Upper lobe of left lung (tissue), 6 donors: ENCODE data around the gene DEXI. TPM values are rescaled to one million over a fixed set of nuclear protein-coding genes. Genes with fewer than 3 reads are reported as not detected.
"Not testable (repeated sequence)": the region's sequence is repeated elsewhere in the genome, so short reads cannot be mapped to it uniquely, and the experiment has no call there.

ENCODE experiments used
- ATAC-seq, 2 donors: fragments of 200-7000 bp; cut with Tn5 transposase; one replicate each; pipeline ENCODE4 v1.9.1; 2022; ENCODE audit warnings: mild to moderate bottlenecking in 2 of 2, moderate library complexity in 2 of 2; ENCODE audit not compliant: low FRiP score in 2 of 2
- DNase-seq, 2 donors: peaks; one replicate each; pipeline ENCODE4 v3.0.0-alpha.2; 2019 to 2020
- H3K27ac ChIP-seq, 4 donors: fragments of 200-600 bp; sonication (generic); one replicate each; pipeline ENCODE4 v1.5.1; 2016 to 2019
- H3K27me3 ChIP-seq, 4 donors: fragments of 200-600 bp; sonication (generic); one replicate each; pipeline ENCODE4 v1.5.1; 2017 to 2019
- H3K36me3 ChIP-seq, 4 donors: fragments of 200-600 bp; sonication (generic); one replicate each; pipeline ENCODE4 v1.5.1; 2016 to 2019
- H3K4me1 ChIP-seq, 4 donors: fragments of 200-600 bp; sonication (generic); one replicate each; pipeline ENCODE4 v1.5.1; 2018 to 2019
- H3K4me3 ChIP-seq, 4 donors: fragments of 200-600 bp; sonication (generic); one replicate each; pipeline ENCODE4 v1.5.1; 2017 to 2019; ENCODE audit warnings: mild to moderate bottlenecking in 2 of 4, moderate library complexity in 1 of 4
- H3K9me3 ChIP-seq, 4 donors: fragments of 200-600 bp; sonication (generic); one replicate each; pipeline ENCODE4 v1.5.1; 2018 to 2019
- EP300 ChIP-seq, 4 donors: sonication (generic); formaldehyde crosslinking; IDR thresholded peaks; one replicate each; pipeline ENCODE4 v1.5.1; 2017; ENCODE audit warnings: antibody characterized with exemption in 4 of 4, control low read depth in 2 of 4
- POLR2A ChIP-seq, 4 donors: fragments of 450-650 bp; IDR thresholded peaks; one replicate each; pipeline ENCODE4 v1.5.1; 2016 to 2017; ENCODE audit warnings: antibody characterized with exemption in 4 of 4, mild to moderate bottlenecking in 2 of 4
- POLR2AphosphoS5 ChIP-seq, 2 donors: sonication (generic); formaldehyde crosslinking; IDR thresholded peaks; one replicate each; pipeline ENCODE4 v1.5.1; 2017; ENCODE audit warnings: antibody characterized with exemption in 2 of 2
- WGBS, 2 donors: methylation state at CpG; one replicate each; pipeline ENCODE4 v1.1.5; 2017 to 2018; 5-methylcytosine and 5-hydroxymethylcytosine counted together
- total RNA-seq, 6 donors: library from RNA; depleted of rRNA in 4 of 6; stranded (reverse); fragments of >200 nt in 4 of 6; gene quantifications; one replicate each; pipeline versions ENCODE4 v1.1.0 to v1.2.1, GENCODE V29; 2016 to 2021
- TF ChIP-seq, protein P1 (sequence below), 6 experiments: fragments of 450-650 bp in 4 of 6; fragments of 200-600 bp in 2 of 6; sonication (generic) in 2 of 6; IDR thresholded peaks; one replicate each; pipeline ENCODE4 v1.5.1; 2016 to 2019; ENCODE audit warnings: antibody characterized with exemption in 6 of 6
- donor health status: DM: no; HTN: no; CAD: no; lungs with moderate emphysema.
- donor health status: DM: no; HTN: yes; CAD: no; lungs with severe emphysema.

DEXI gene
- total RNA-seq, 6 donors from 2014 or later = 28.4 to 87.0 (median 55.1) TPM

- Histone ChIP-seq H3K27me3 (no peaks in the 10 kb centered on the region), H3K36me3 (peaks cover 0 to 38% (median 14%) of the 10 kb centered on the region in 4 donors), H3K4me1 (peaks cover 27 to 46% (median 41%) of the 10 kb centered on the region in 4 donors), H3K27ac (peak overlapping the region in 1 of 4 donors; percentile 12), H3K9me3 (no peaks in the 10 kb centered on the region), H3K4me3 (no peak overlapping the region)
- TF ChIP-seq POLR2A (IDR thresholded peaks at IDR 0.05) = no peak
- no peak for ATAC-seq
- no peak for DNase-seq
- WGBS, 2 donors = 56 to 73% methylated on average over 7 of the region's 7 CpGs
These were observed 11.1 kb downstream of the DEXI start for GRCh38 chr16:10931134-10931533.

DNA sequence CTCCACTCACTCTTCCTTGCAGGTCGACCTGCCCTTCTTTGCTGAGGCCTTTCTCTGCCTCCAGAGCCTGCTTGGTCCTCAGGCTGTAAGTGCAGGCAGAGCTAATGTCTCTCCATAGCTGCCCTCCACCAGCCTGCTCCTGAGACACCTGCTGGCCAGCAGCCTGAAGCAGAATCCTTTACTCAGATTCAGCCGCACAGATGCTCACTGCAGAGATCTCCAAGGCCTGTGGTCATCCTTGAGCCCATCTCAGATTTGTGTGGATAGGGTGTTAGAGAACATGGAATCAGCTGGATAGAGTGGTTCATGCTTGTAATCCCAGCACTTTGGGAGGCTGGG is 11.5 kb downstream of the DEXI start:
- H3K36me3 ChIP-seq = peaks cover 0 to 42% (median 18%) of the 10 kb centered on the region in 4 donors
- ATAC-seq = no peak

DNA sequence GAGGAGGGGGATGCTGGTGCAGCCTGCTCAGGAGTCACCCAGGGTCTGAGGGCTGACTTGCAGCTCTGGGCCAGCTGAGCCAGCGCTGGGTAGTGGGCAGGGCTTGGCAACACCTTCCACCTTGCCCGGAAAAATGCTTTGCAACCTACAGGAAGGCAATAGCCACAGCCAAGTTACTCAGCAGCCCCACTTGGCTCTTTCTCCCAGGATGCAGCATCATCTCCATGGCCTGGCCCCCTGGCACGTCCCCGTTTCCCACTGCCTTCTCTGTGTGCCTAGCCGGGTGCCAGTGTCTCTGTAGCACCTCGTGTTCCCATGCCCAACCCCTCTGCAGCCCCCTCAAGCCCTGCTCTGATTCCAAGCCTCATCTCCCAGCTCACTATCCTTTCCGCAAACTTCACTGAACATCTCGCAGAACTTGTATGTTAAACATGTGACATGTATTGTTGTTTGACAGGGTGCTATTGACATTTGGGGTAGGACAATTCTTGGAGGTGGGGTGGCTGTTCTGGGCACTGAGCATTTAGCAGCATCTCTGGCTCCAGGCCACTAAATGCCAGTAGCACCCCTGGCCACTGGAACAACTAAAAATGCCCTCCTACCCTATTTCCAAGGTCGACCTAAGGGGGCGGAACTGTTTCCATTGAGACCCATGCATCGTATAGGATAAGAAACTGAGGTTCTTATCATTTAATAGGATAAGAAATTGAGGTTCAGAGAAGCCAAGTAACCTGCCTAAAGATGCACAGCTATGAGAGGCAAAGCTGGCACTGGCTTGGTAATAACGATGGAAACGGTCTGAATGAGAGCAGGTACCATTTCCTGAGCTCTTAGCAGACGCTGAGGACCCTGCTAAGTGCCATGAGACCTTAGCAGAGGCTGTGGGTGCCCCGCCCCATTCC is 12.2 kb downstream of the DEXI start:
- TF ChIP-seq POLR2A (IDR thresholded peaks at IDR 0.05) (peak in 1 of 4 donors; percentile 36), POLR2AphosphoS5 (IDR thresholded peaks at IDR 0.05) (peak; percentile 23 to 59), EP300 (IDR thresholded peaks at IDR 0.05) (peak in 1 of 4 donors; percentile 44)
- TF ChIP-seq, protein P1, sequence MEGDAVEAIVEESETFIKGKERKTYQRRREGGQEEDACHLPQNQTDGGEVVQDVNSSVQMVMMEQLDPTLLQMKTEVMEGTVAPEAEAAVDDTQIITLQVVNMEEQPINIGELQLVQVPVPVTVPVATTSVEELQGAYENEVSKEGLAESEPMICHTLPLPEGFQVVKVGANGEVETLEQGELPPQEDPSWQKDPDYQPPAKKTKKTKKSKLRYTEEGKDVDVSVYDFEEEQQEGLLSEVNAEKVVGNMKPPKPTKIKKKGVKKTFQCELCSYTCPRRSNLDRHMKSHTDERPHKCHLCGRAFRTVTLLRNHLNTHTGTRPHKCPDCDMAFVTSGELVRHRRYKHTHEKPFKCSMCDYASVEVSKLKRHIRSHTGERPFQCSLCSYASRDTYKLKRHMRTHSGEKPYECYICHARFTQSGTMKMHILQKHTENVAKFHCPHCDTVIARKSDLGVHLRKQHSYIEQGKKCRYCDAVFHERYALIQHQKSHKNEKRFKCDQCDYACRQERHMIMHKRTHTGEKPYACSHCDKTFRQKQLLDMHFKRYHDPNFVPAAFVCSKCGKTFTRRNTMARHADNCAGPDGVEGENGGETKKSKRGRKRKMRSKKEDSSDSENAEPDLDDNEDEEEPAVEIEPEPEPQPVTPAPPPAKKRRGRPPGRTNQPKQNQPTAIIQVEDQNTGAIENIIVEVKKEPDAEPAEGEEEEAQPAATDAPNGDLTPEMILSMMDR (IDR thresholded peaks at IDR 0.05) = no peak
- peaks cover 18 to 37% (median 31%) of the 10 kb centered on the region in 4 donors for H3K4me1 ChIP-seq
- DNase-seq = peak; percentile 50 to 78
- no peak overlapping the region for H3K4me3 ChIP-seq
- 48 to 62% methylated on average over 14 to 15 of the region's 15 CpGs for WGBS, 2 donors
- peak; percentile 28 to 51 for ATAC-seq
- peaks cover 0 to 49% (median 24%) of the 10 kb centered on the region in 4 donors for H3K36me3 ChIP-seq
- H3K9me3 ChIP-seq = no peaks in the 10 kb centered on the region
- H3K27me3 ChIP-seq = no peaks in the 10 kb centered on the region
- peak overlapping the region; percentile 17 to 84 (median 67) for H3K27ac ChIP-seq

More for the DNA sequence above, 11.5 kb downstream of the DEXI start:
- peaks cover 23 to 44% (median 37%) of the 10 kb centered on the region in 4 donors for H3K4me1 ChIP-seq
- no peaks in the 10 kb centered on the region for H3K9me3 ChIP-seq
- DNase-seq = no peak
- H3K27me3 ChIP-seq = no peaks in the 10 kb centered on the region
- H3K27ac ChIP-seq = peak overlapping the region in 3 of 4 donors; percentile 8 to 84 (median 12)
- WGBS, 2 donors = 63 to 64% methylated on average over 2 of the region's 2 CpGs
- TF ChIP-seq, protein P1 (IDR thresholded peaks at IDR 0.05) = no peak
- TF ChIP-seq POLR2A (IDR thresholded peaks at IDR 0.05) = no peak
- no peak for TF ChIP-seq EP300 (IDR thresholded peaks at IDR 0.05)
- TF ChIP-seq POLR2AphosphoS5 (IDR thresholded peaks at IDR 0.05) = no peak
- no peak overlapping the region for H3K4me3 ChIP-seq

GRCh38 chr16:10929097-10929496 is 13.2 kb downstream of the DEXI start:
- Histone ChIP-seq H3K4me1 (peaks cover 18 to 28% (median 21%) of the 10 kb centered on the region in 4 donors), H3K27ac (peak overlapping the region; percentile 11 to 84 (median 67)), H3K36me3 (peaks cover 0 to 59% (median 33%) of the 10 kb centered on the region in 4 donors)
- peak; percentile 6 to 58 for ATAC-seq
- DNase-seq = peak in 1 of 2 donors; percentile 81
- not testable (repeated sequence) for H3K9me3 ChIP-seq, H3K4me3 ChIP-seq, H3K27me3 ChIP-seq
- peak in 1 of 4 donors; percentile 13 for TF ChIP-seq EP300 (IDR thresholded peaks at IDR 0.05)
- 66 to 68% methylated on average over 12 of the region's 12 CpGs for WGBS, 2 donors

DNA sequence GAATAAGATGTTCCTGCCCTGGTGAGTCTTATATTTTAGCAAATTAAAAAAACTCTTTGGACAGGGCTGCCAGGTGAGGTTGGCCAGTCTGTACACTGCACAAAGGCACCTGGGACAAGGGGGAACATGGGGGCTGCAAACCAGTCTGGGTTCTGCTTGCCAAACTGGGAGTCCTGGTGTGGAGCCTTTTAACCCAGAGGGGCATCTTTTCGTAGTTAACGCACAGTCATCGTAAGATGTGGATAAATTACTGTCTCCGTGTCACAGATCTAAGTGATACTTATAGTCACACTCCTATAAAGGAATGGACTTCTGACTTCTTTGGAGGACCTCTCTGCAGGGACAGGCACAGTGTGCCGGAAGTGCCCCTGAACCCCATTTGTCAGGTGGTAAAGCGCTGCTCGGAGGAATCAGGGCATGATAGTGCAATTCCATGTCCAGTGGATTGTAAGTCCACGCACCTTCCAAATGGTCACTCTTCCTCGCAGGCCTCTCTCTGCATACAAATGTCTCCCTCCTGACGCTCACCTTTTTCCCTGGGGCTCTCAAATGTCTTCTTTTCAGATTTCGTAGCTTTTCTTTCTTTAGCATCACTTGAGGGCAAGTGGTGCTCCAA is 14.7 kb downstream of the DEXI start:
- Histone ChIP-seq H3K4me3 (no peak overlapping the region), H3K27me3 (no peaks in the 10 kb centered on the region), H3K4me1 (peaks cover 12 to 24% (median 21%) of the 10 kb centered on the region in 4 donors), H3K36me3 (peaks cover 0 to 64% (median 46%) of the 10 kb centered on the region in 4 donors), H3K9me3 (no peaks in the 10 kb centered on the region), H3K27ac (peak overlapping the region in 3 of 4 donors; percentile 11 to 84 (median 69))
- ATAC-seq (no peak), DNase-seq (no peak)
- 91 to 93% methylated on average over 11 of the region's 11 CpGs for WGBS, 2 donors
- TF ChIP-seq, protein P1 (IDR thresholded peaks at IDR 0.05) = no peak
- TF ChIP-seq EP300 (IDR thresholded peaks at IDR 0.05) (no peak), POLR2AphosphoS5 (IDR thresholded peaks at IDR 0.05) (no peak), POLR2A (IDR thresholded peaks at IDR 0.05) (no peak)
